ENCODE data around the gene SOX1.

The SOX1 gene

GRCh38 chr13:112028481-112028880, 38.5 kb upstream of the SOX1 start:
- TF ChIP-seq EZH2 (IDR thresholded peaks at IDR 0.05; ENCODE audit: borderline replicate concordance, low read length): no peak
- TF ChIP-seq CTCF (IDR thresholded peaks at IDR 0.05; ENCODE audit: low read length): no peak
- H3K27me3 ChIP-seq (ENCODE audit: insufficient read depth, low read length): no peaks in the 10 kb centered on the region; the same call in 1 of the 2 replicates

GRCh38 chr13:112029143-112029542, 37.8 kb upstream of the SOX1 start:
- no peaks in the 10 kb centered on the region for H3K4me1 ChIP-seq (ENCODE audit: insufficient read depth, low read length, severe bottlenecking)
- no peak overlapping the region for H3K4me3 ChIP-seq (ENCODE audit: low read depth, low read length, poor library complexity, severe bottlenecking)
- no peaks in the 10 kb centered on the region; the same call in 1 of the 2 replicates for H3K27me3 ChIP-seq (ENCODE audit: insufficient read depth, low read length)
- H3K9me3 ChIP-seq (ENCODE audit: low read length): no peaks in the 10 kb centered on the region
- H3K9me2 ChIP-seq (ENCODE audit: low read depth, low read length): no peaks in the 10 kb centered on the region
- no peaks in the 10 kb centered on the region for H4K20me1 ChIP-seq (ENCODE audit: insufficient read depth, low read length)
- H3K9ac ChIP-seq (ENCODE audit: low read length): no peak overlapping the region
- H2AFZ ChIP-seq (ENCODE audit: low read length): no peak overlapping the region
- H3K4me2 ChIP-seq (ENCODE audit: low read length): no peak overlapping the region
- H3F3A ChIP-seq (ENCODE audit: insufficient read depth, low read length): no peaks in the 10 kb centered on the region
- no peak for TF ChIP-seq EZH2 (IDR thresholded peaks at IDR 0.05; ENCODE audit: borderline replicate concordance, low read length)
- TF ChIP-seq CTCF (IDR thresholded peaks at IDR 0.05; ENCODE audit: low read length): no peak
- no peak overlapping the region for H3K27ac ChIP-seq (ENCODE audit: low read depth, low read length, poor library complexity, severe bottlenecking)
- no peaks in the 10 kb centered on the region for H3K79me2 ChIP-seq (ENCODE audit: insufficient read depth, low read length)
- H3K36me3 ChIP-seq (ENCODE audit: insufficient read depth, low read length): no peaks in the 10 kb centered on the region

More at GRCh38 chr13:112028481-112028880, 38.5 kb upstream of the SOX1 start:
- Histone ChIP-seq H3K4me2 (ENCODE audit: low read length) (no peak overlapping the region), H3F3A (ENCODE audit: insufficient read depth, low read length) (no peaks in the 10 kb centered on the region), H3K4me3 (ENCODE audit: low read depth, low read length, poor library complexity, severe bottlenecking) (no peak overlapping the region), H4K20me1 (ENCODE audit: insufficient read depth, low read length) (no peaks in the 10 kb centered on the region), H3K4me1 (ENCODE audit: insufficient read depth, low read length, severe bottlenecking) (no peaks in the 10 kb centered on the region), H3K79me2 (ENCODE audit: insufficient read depth, low read length) (no peaks in the 10 kb centered on the region), H3K27ac (ENCODE audit: low read depth, low read length, poor library complexity, severe bottlenecking) (no peak overlapping the region), H3K9me2 (ENCODE audit: low read depth, low read length) (no peaks in the 10 kb centered on the region), H3K9ac (ENCODE audit: low read length) (no peak overlapping the region), H3K9me3 (ENCODE audit: low read length) (no peaks in the 10 kb centered on the region), H2AFZ (ENCODE audit: low read length) (no peak overlapping the region), H3K36me3 (ENCODE audit: insufficient read depth, low read length) (no peaks in the 10 kb centered on the region)

GRCh38 chr13:112032186-112032993, 34.6 kb upstream of the SOX1 start:
- Histone ChIP-seq H3K27me3 (ENCODE audit: insufficient read depth, low read length) (no peaks in the 10 kb centered on the region; the same call in 1 of the 2 replicates), H3K9ac (ENCODE audit: low read length) (no peak overlapping the region), H3K4me3 (ENCODE audit: low read depth, low read length, poor library complexity, severe bottlenecking) (no peak overlapping the region), H2AFZ (ENCODE audit: low read length) (no peak overlapping the region), H3K27ac (ENCODE audit: low read depth, low read length, poor library complexity, severe bottlenecking) (no peak overlapping the region), H3K9me3 (ENCODE audit: low read length) (no peaks in the 10 kb centered on the region), H3K4me1 (ENCODE audit: insufficient read depth, low read length, severe bottlenecking) (no peaks in the 10 kb centered on the region), H3K36me3 (ENCODE audit: insufficient read depth, low read length) (no peaks in the 10 kb centered on the region), H3F3A (ENCODE audit: insufficient read depth, low read length) (no peaks in the 10 kb centered on the region), H4K20me1 (ENCODE audit: insufficient read depth, low read length) (no peaks in the 10 kb centered on the region), H3K4me2 (ENCODE audit: low read length) (no peak overlapping the region), H3K9me2 (ENCODE audit: low read depth, low read length) (no peaks in the 10 kb centered on the region), H3K79me2 (ENCODE audit: insufficient read depth, low read length) (no peaks in the 10 kb centered on the region)
- TF ChIP-seq EZH2 (IDR thresholded peaks at IDR 0.05; ENCODE audit: borderline replicate concordance, low read length) (no peak), CTCF (IDR thresholded peaks at IDR 0.05; ENCODE audit: low read length) (no peak)
